IMR-90 (cell line): ENCODE measurements around the gene EMSY. TPM values are rescaled to one million over a fixed set of nuclear protein-coding genes. Genes with fewer than 3 reads are reported as not detected.
A peak's percentile ranks its signal among the peaks of the same experiment; 100 is the strongest.

Experiments
- ATAC-seq: fragments of 200-7000 bp; cut with Tn5 transposase; 2 replicates; pipeline ENCODE4 v1.9.1; 2020; ENCODE audit warnings: low read depth, mild to moderate bottlenecking, moderate library complexity
- BruUV-seq: library from RNA; stranded (reverse); fragments of 400-500 nt; replicated peaks from 2 replicates; lab custom pipeline; 2021; lab: Mats Ljungman, UMichigan
- CTCF ChIA-PET: fragments of 300-600 bp; formaldehyde crosslinking; extraction: SDS; loops from one replicate; lab custom pipeline; 2021; ENCODE audit warnings: antibody characterized with exemption; lab: Yijun Ruan, JAX
- POLR2A ChIA-PET: fragments of 300-600 bp; sonication (Branson Sonifier 250); formaldehyde crosslinking; loops from one replicate; lab custom pipeline; 2022; ENCODE audit warnings: antibody characterized with exemption; ENCODE audit not compliant: unreplicated experiment; lab: Charles Lee
- DNase-seq: peaks from one replicate; pipeline ENCODE4 v3.0.0; 2013
- H2AFZ ChIP-seq: replicated peaks from 2 replicates; pipeline ENCODE3; 2013; ENCODE audit warnings: low read length, mild to moderate bottlenecking; ENCODE audit not compliant: poor library complexity
- H2AK5ac ChIP-seq: 2 replicates; pipeline ENCODE4 v1.6.1; 2013; ENCODE audit warnings: low read depth, low read length, inconsistent platforms
- H2AK9ac ChIP-seq: replicated peaks from 2 replicates; pipeline ENCODE3; 2013; ENCODE audit warnings: mild to moderate bottlenecking, low read depth, low read length, moderate library complexity; ENCODE audit not compliant: poor library complexity
- H2BK120ac ChIP-seq: 2 replicates; pipeline ENCODE4 v1.6.1; 2013; ENCODE audit warnings: low read depth, low read length, inconsistent platforms
- H2BK15ac ChIP-seq: 3 replicates; pipeline ENCODE4 v1.6.1; 2013; ENCODE audit warnings: low read depth, low read length, inconsistent platforms
- H2BK20ac ChIP-seq: 2 replicates; pipeline ENCODE4 v1.6.1; 2013; ENCODE audit warnings: low read depth, mild to moderate bottlenecking, inconsistent platforms, low read length, moderate library complexity
- H2BK5ac ChIP-seq: 2 replicates; pipeline ENCODE4 v1.6.1; 2013; ENCODE audit warnings: mild to moderate bottlenecking, low read depth, low read length, inconsistent platforms; ENCODE audit not compliant: poor library complexity, severe bottlenecking
- H3K14ac ChIP-seq: replicated peaks from 2 replicates; pipeline ENCODE4 v1.6.1; 2013; ENCODE audit warnings: low read depth, low read length, inconsistent platforms
- H3K18ac ChIP-seq: 2 replicates; pipeline ENCODE4 v1.6.1; 2013; ENCODE audit warnings: low read depth, low read length, control low read depth
- H3K23ac ChIP-seq: 2 replicates; pipeline ENCODE4 v1.6.1; 2013; ENCODE audit warnings: low read depth, low read length, inconsistent platforms
- H3K27ac ChIP-seq: 2 replicates; pipeline ENCODE4 v1.5.1; 2013; ENCODE audit warnings: mild to moderate bottlenecking, control low read depth, low read length; ENCODE audit not compliant: insufficient read depth
- H3K27me3 ChIP-seq: 2 replicates; pipeline ENCODE4 v1.6.1; 2013; ENCODE audit warnings: low read length; ENCODE audit not compliant: control insufficient read depth, insufficient read depth
- H3K36me3 ChIP-seq: 2 replicates; pipeline ENCODE4 v1.6.1; 2013; ENCODE audit warnings: low read length, mixed read lengths; ENCODE audit not compliant: control insufficient read depth, insufficient read depth
- H3K4ac ChIP-seq: 2 replicates; pipeline ENCODE4 v1.6.1; 2013; ENCODE audit warnings: low read depth, low read length, inconsistent platforms
- H3K4me1 ChIP-seq: 2 replicates; pipeline ENCODE4 v1.6.1; 2013; ENCODE audit warnings: low read length, mixed read lengths; ENCODE audit not compliant: control insufficient read depth, insufficient read depth
- H3K4me2 ChIP-seq: 2 replicates; pipeline ENCODE4 v1.6.1; 2013; ENCODE audit warnings: low read depth, mild to moderate bottlenecking, control low read depth, low read length, moderate library complexity
- H3K4me3 ChIP-seq: 2 replicates; pipeline ENCODE4 v1.5.1; 2013; ENCODE audit warnings: low read depth, mild to moderate bottlenecking, control low read depth, low read length, moderate library complexity; ENCODE audit not compliant: insufficient read depth
- H3K56ac ChIP-seq: 2 replicates; pipeline ENCODE4 v1.6.1; 2013; ENCODE audit warnings: low read length, inconsistent platforms; ENCODE audit not compliant: insufficient read depth; ENCODE audit errors: extremely low read depth
- H3K79me1 ChIP-seq, 2 experiments: 2 replicates each; pipeline ENCODE4 v1.6.1; 2013; ENCODE audit warnings: low read length in 2 of 2, inconsistent platforms in 1 of 2, low read depth in 1 of 2
- H3K9ac ChIP-seq: 2 replicates; pipeline ENCODE4 v1.6.1; 2013; ENCODE audit warnings: low read depth, low read length, control low read depth
- H3K9me1 ChIP-seq: 2 replicates; pipeline ENCODE4 v1.6.1; 2013; ENCODE audit warnings: low read length, inconsistent platforms; ENCODE audit not compliant: insufficient read depth
- H3K9me3 ChIP-seq: 2 replicates; pipeline ENCODE4 v1.6.1; 2013; ENCODE audit warnings: low read length; ENCODE audit not compliant: control insufficient read depth, insufficient read depth
- H4K20me1 ChIP-seq: 2 replicates; pipeline ENCODE4 v1.6.1; 2013; ENCODE audit warnings: low read length, inconsistent platforms; ENCODE audit not compliant: insufficient read depth
- H4K5ac ChIP-seq: 2 replicates; pipeline ENCODE4 v1.6.1; 2013; ENCODE audit warnings: mild to moderate bottlenecking, low read depth, low read length, control low read depth
- H4K8ac ChIP-seq, 2 experiments: 2 replicates each; pipeline ENCODE4 v1.6.1; 2013; ENCODE audit warnings: low read depth in 2 of 2, low read length in 2 of 2, control low read depth in 1 of 2, inconsistent platforms in 1 of 2
- H4K91ac ChIP-seq: 2 replicates; pipeline ENCODE4 v1.6.1; 2013; ENCODE audit warnings: low read depth, low read length, inconsistent platforms; ENCODE audit not compliant: insufficient read depth
- CHD1 ChIP-seq: IDR thresholded peaks from 2 replicates; pipeline ENCODE4 v1.6.1; 2012; ENCODE audit warnings: low read depth, low read length, improper control_type of control experiment
- POLR2A ChIP-seq: IDR thresholded peaks from 2 replicates; pipeline ENCODE4 v1.6.1; 2012; ENCODE audit warnings: mild to moderate bottlenecking, low read depth, low read length
- SMC3 ChIP-seq: fragments of 150-350 bp; IDR thresholded peaks from 2 replicates; pipeline ENCODE4 v1.6.1; 2016; ENCODE audit warnings: low read depth, mild to moderate bottlenecking, antibody characterized with exemption, low read length, moderate library complexity
- WGBS, 2 experiments: methylation state at CpG; one replicate each; pipeline versions ENCODE4 v1.1.5 to v1.1.7; 2013; ENCODE audit warnings: missing lambda C conversion rate in 2 of 2; ENCODE audit not compliant: insufficient read length in 1 of 2; ENCODE audit errors: extremely low coverage in 2 of 2; 5-methylcytosine and 5-hydroxymethylcytosine counted together
- dilution Hi-C: fragments of 300-500 bp; cut with HindIII; formaldehyde crosslinking; loops from one replicate; pipeline ENCODE4 v1.14.3; 2018; ENCODE audit warnings: low sequenced_read_pairs; ENCODE audit not compliant: unreplicated experiment
- in situ Hi-C: fragments of 300-500 bp; cut with MboI; formaldehyde crosslinking; loops from 3 replicates; pipeline ENCODE4 v1.14.3; 2019; ENCODE audit warnings: low sequenced_read_pairs, inconsistent platforms, mixed read lengths
- intact Hi-C: fragments of 100-400 bp; cut with micrococcal nuclease; formaldehyde crosslinking; loops from 2 replicates; pipeline ENCODE4 v1.10.0; 2022
- polyA plus RNA-seq, 3 experiments: library from polyadenylated mRNA; depleted of rRNA; stranded (reverse); fragments of >200 nt; gene quantifications; 2 replicates each; pipeline ENCODE4 v1.2.3, GENCODE V29; 2012; ENCODE audit warnings: low replicate concordance in 1 of 3
- total RNA-seq: library from RNA; depleted of rRNA; stranded (reverse); fragments of >200 nt; gene quantifications from 2 replicates; pipeline ENCODE4 v1.2.3, GENCODE V29; 2012
- TF ChIP-seq, protein P1 (sequence below): fragments of 150-350 bp; IDR thresholded peaks from 2 replicates; pipeline ENCODE4 v1.6.1; 2017; ENCODE audit warnings: mild to moderate bottlenecking, antibody characterized with exemption, low read length, low read depth

The EMSY gene
- total and polyA plus RNA-seq, 2 of the 4 experiments (the other 2 are of a cell fraction) = 14.1 to 22.0 TPM

DNA sequence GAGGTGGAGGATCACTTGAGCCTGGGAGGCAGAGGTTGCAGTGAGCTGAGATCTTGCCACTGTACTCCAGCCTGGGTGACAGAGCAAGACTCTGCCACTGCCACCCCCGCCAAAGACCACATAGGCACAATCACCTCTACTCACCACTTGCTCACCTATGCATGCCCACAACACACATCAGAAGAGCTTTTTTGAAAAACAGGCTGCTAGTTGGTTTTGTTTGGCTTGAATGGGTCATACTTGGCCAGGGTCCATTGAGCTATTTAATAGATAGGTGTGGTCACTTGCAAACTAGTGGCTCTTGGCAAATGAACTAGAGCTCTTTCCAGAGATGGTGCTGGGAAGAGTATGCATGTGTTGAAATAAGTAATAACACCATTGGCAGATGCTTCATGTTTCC lies 80.1 kb downstream of the EMSY start:
- TF ChIP-seq CHD1 (no peak), SMC3 (no peak), POLR2A (no peak)
- TF ChIP-seq, protein P1, sequence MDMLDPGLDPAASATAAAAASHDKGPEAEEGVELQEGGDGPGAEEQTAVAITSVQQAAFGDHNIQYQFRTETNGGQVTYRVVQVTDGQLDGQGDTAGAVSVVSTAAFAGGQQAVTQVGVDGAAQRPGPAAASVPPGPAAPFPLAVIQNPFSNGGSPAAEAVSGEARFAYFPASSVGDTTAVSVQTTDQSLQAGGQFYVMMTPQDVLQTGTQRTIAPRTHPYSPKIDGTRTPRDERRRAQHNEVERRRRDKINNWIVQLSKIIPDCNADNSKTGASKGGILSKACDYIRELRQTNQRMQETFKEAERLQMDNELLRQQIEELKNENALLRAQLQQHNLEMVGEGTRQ = no peak
- H2AFZ ChIP-seq = no peak overlapping the region
- ATAC-seq = no peak
- H2BK15ac ChIP-seq = no peak overlapping the region
- dilution Hi-C loops (no loop called here), intact Hi-C loops (no loop called here), in situ Hi-C loops (loop anchor here (10.0 kb wide), 1 partner anchor 310 kb away; no protein-coding TSS in a partner anchor)
- peaks cover 3% of the 10 kb centered on the region; the same call in 1 of the 2 replicates for H3K36me3 ChIP-seq
- H3K23ac ChIP-seq = no peak overlapping the region
- no peak overlapping the region for H3K9ac ChIP-seq
- DNase-seq = peak; percentile 44
- H4K20me1 ChIP-seq = no peaks in the 10 kb centered on the region
- peaks cover 7% of the 10 kb centered on the region for H3K9me1 ChIP-seq
- H3K27me3 ChIP-seq = no peaks in the 10 kb centered on the region
- H3K27ac ChIP-seq = no peak overlapping the region
- H3K4me3 ChIP-seq = no peak overlapping the region
- no peak overlapping the region for H2AK5ac ChIP-seq
- H3K79me1 ChIP-seq = peaks cover 0 to 4% of the 10 kb centered on the region in 2 experiments; a peak in 1 of 4 replicates
- H4K5ac ChIP-seq = no peak overlapping the region
- no peak overlapping the region for H2BK120ac ChIP-seq
- no peak overlapping the region for H3K18ac ChIP-seq
- POLR2A ChIA-PET = no interaction called here
- H4K91ac ChIP-seq = no peak overlapping the region
- no CpG with 5 or more reads among the region's 1 CpG for WGBS, 2 experiments
- H3K14ac ChIP-seq = no peak overlapping the region
- H2BK20ac ChIP-seq = no peak overlapping the region; the same call in 1 of the 2 replicates
- H3K9me3 ChIP-seq = no peaks in the 10 kb centered on the region
- H3K4me1 ChIP-seq = peaks cover 6% of the 10 kb centered on the region
- no TSS peak for BruUV-seq
- H3K56ac ChIP-seq = no peak overlapping the region
- no peak overlapping the region for H2AK9ac ChIP-seq
- H3K4ac ChIP-seq = no peak overlapping the region
- H2BK5ac ChIP-seq = no peak overlapping the region
- CTCF ChIA-PET = no interaction called here
- H4K8ac ChIP-seq = no peak overlapping the region
- H3K4me2 ChIP-seq = no peak overlapping the region
